H9 (cell line): ENCODE data around the gene DAPK2. TPM values are rescaled to one million over a fixed set of nuclear protein-coding genes. Genes with fewer than 3 reads are reported as not detected.

Experiments
- DNase-seq: peaks from one replicate; pipeline ENCODE4 v3.0.0-alpha.2; 2017
- H2AFZ ChIP-seq: one replicate; pipeline ENCODE4 v1.6.1; 2013; ENCODE audit warnings: mild to moderate bottlenecking, low read length, control low read depth, moderate library complexity
- H2AK5ac ChIP-seq: 2 replicates; pipeline ENCODE4 v1.6.1; 2013; ENCODE audit warnings: low read length, control low read depth, mixed read lengths; ENCODE audit not compliant: insufficient read length
- H2BK120ac ChIP-seq: one replicate; pipeline ENCODE4 v1.6.1; 2013; ENCODE audit warnings: low read depth, mild to moderate bottlenecking, low read length, control low read depth, inconsistent platforms; ENCODE audit not compliant: poor library complexity, severe bottlenecking
- H2BK12ac ChIP-seq: 2 replicates; pipeline ENCODE4 v1.6.1; 2013; ENCODE audit warnings: low read length, control low read depth, mixed read lengths, low read depth; ENCODE audit not compliant: insufficient read length
- H2BK15ac ChIP-seq: 2 replicates; pipeline ENCODE4 v1.6.1; 2013; ENCODE audit warnings: low read depth, low read length, control low read depth
- H2BK20ac ChIP-seq: one replicate; pipeline ENCODE4 v1.6.1; 2013; ENCODE audit warnings: low read depth, mild to moderate bottlenecking, low read length, control low read depth, inconsistent platforms; ENCODE audit not compliant: poor library complexity, severe bottlenecking
- H2BK5ac ChIP-seq: 2 replicates; pipeline ENCODE4 v1.6.1; 2013; ENCODE audit warnings: low read length, control low read depth, mixed read lengths; ENCODE audit not compliant: insufficient read length
- H3K14ac ChIP-seq: 2 replicates; pipeline ENCODE4 v1.6.1; 2013; ENCODE audit warnings: low read length, control low read depth; ENCODE audit not compliant: insufficient read depth
- H3K18ac ChIP-seq: 2 replicates; pipeline ENCODE4 v1.6.1; 2013; ENCODE audit warnings: low read depth, mild to moderate bottlenecking, mixed read lengths, low read length, control low read depth; ENCODE audit not compliant: insufficient read length
- H3K23ac ChIP-seq: 2 replicates; pipeline ENCODE4 v1.6.1; 2013; ENCODE audit warnings: low read length, control low read depth, mixed read lengths, low read depth; ENCODE audit not compliant: insufficient read length
- H3K23me2 ChIP-seq: 2 replicates; pipeline ENCODE4 v1.6.1; 2013; ENCODE audit warnings: low read depth, mild to moderate bottlenecking, mixed read lengths, low read length, control low read depth; ENCODE audit not compliant: insufficient read length, poor library complexity, severe bottlenecking
- H3K27ac ChIP-seq: 2 replicates; pipeline ENCODE4 v1.5.1; 2013; ENCODE audit warnings: low read length, control low read depth, mixed read lengths, low read depth; ENCODE audit not compliant: insufficient read length
- H3K27me3 ChIP-seq: 2 replicates; pipeline ENCODE4 v1.6.1; 2013; ENCODE audit warnings: low read length, control low read depth, inconsistent platforms; ENCODE audit not compliant: insufficient read depth
- H3K4ac ChIP-seq: 2 replicates; pipeline ENCODE4 v1.6.1; 2013; ENCODE audit warnings: low read depth, mild to moderate bottlenecking, control low read depth, inconsistent platforms, low read length, moderate library complexity
- H3K4me1 ChIP-seq: 2 replicates; pipeline ENCODE4 v1.6.1; 2013; ENCODE audit warnings: low read length, control low read depth, inconsistent platforms; ENCODE audit not compliant: insufficient read depth
- H3K4me2 ChIP-seq: 2 replicates; pipeline ENCODE4 v1.6.1; 2013; ENCODE audit warnings: low read length, control low read depth, mixed read lengths; ENCODE audit not compliant: insufficient read length, insufficient read depth
- H3K56ac ChIP-seq: 2 replicates; pipeline ENCODE4 v1.6.1; 2013; ENCODE audit warnings: low read depth, mild to moderate bottlenecking, mixed read lengths, low read length, control low read depth; ENCODE audit not compliant: insufficient read length
- H3K79me1 ChIP-seq: 2 replicates; pipeline ENCODE4 v1.6.1; 2013; ENCODE audit warnings: low read depth, mild to moderate bottlenecking, moderate library complexity, low read length, control low read depth, inconsistent platforms; ENCODE audit not compliant: insufficient read depth, poor library complexity, severe bottlenecking
- H3K79me2 ChIP-seq: 2 replicates; pipeline ENCODE4 v1.6.1; 2013; ENCODE audit warnings: low read length, control low read depth, inconsistent platforms; ENCODE audit not compliant: insufficient read depth
- H3K9ac ChIP-seq: 2 replicates; pipeline ENCODE4 v1.6.1; 2013; ENCODE audit warnings: low read length, control low read depth, mixed read lengths; ENCODE audit not compliant: insufficient read length; ENCODE audit errors: extremely low read depth
- H3K9me3 ChIP-seq: one replicate; pipeline ENCODE4 v1.6.1; 2013; ENCODE audit warnings: low read depth, low read length, inconsistent platforms; ENCODE audit not compliant: control insufficient read depth
- H3T11ph ChIP-seq: one replicate; pipeline ENCODE4 v1.6.1; 2013; ENCODE audit warnings: mild to moderate bottlenecking, low read length, control low read depth, inconsistent platforms
- H4K20me1 ChIP-seq: one replicate; pipeline ENCODE4 v1.6.1; 2013; ENCODE audit not compliant: control insufficient read depth, insufficient read length, insufficient read depth
- H4K5ac ChIP-seq: 2 replicates; pipeline ENCODE4 v1.6.1; 2013; ENCODE audit warnings: low read depth, mild to moderate bottlenecking, mixed read lengths, low read length, control low read depth; ENCODE audit not compliant: insufficient read length
- H4K8ac ChIP-seq: replicated peaks from 2 replicates; pipeline ENCODE4 v1.6.1; 2013; ENCODE audit warnings: low read length, control low read depth, mixed read lengths, low read depth; ENCODE audit not compliant: insufficient read length
- H4K91ac ChIP-seq: 2 replicates; pipeline ENCODE4 v1.6.1; 2013; ENCODE audit warnings: low read depth, mild to moderate bottlenecking, moderate library complexity, mixed read lengths, low read length, control low read depth; ENCODE audit not compliant: insufficient read length
- H3K27ac Mint-ChIP-seq, 3 experiments: 2 replicates in 2 of 3; 3 replicates in 1 of 3; pipeline ENCODE4 v1.8.0; 2020 to 2021; ENCODE audit warnings: mixed read lengths in 3 of 3, mild to moderate bottlenecking in 1 of 3, moderate library complexity in 1 of 3
- H3K27me3 Mint-ChIP-seq: 2 replicates; pipeline ENCODE4 v1.8.0; 2021; ENCODE audit warnings: low read depth, mild to moderate bottlenecking, moderate library complexity, mixed read lengths
- H3K36me3 Mint-ChIP-seq, 3 experiments: 2 replicates in 2 of 3; 3 replicates in 1 of 3; pipeline ENCODE4 v1.8.0; 2020 to 2021; ENCODE audit warnings: low read depth in 3 of 3, mixed read lengths in 3 of 3; ENCODE audit not compliant: insufficient read depth in 1 of 3
- H3K4me1 Mint-ChIP-seq, 2 experiments: 2 replicates each; pipeline ENCODE4 v1.8.0; 2020; ENCODE audit warnings: mixed read lengths in 2 of 2
- H3K4me3 Mint-ChIP-seq, 2 experiments: 2 replicates in 1 of 2; 3 replicates in 1 of 2; pipeline ENCODE4 v1.8.0; 2020 to 2021; ENCODE audit warnings: mild to moderate bottlenecking in 2 of 2, mixed read lengths in 2 of 2, moderate library complexity in 1 of 2
- H3K9me3 Mint-ChIP-seq, 2 experiments: 2 replicates in 1 of 2; 3 replicates in 1 of 2; pipeline ENCODE4 v1.8.0; 2020; ENCODE audit warnings: mild to moderate bottlenecking in 2 of 2, mixed read lengths in 2 of 2, moderate library complexity in 1 of 2
- CTCF ChIP-seq: fragments of 200-600 bp; sonication (generic); conservative IDR thresholded peaks from 3 replicates; pipeline ENCODE4 v1.8.0; 2021; ENCODE audit warnings: antibody characterized with exemption, mild to moderate bottlenecking
- WGBS: extraction: QIAGEN DNeasy Blood & Tissue Kit; methylation state at CpG from one replicate; pipeline ENCODE4 v1.1.7; 2013; ENCODE audit warnings: missing lambda C conversion rate, low lambda C conversion rate, mixed read lengths; ENCODE audit not compliant: insufficient read length; ENCODE audit errors: extremely low coverage; 5-methylcytosine and 5-hydroxymethylcytosine counted together
- total RNA-seq: library from RNA; stranded (reverse); gene quantifications from 2 replicates; pipeline ENCODE4 v1.2.1, GENCODE V29; 2021

DAPK2 gene
- total RNA-seq, 1 experiment from 2014 or later = 3.5 TPM

GRCh38 chr15:64017591-64018163 lies 28.6 kb downstream of the DAPK2 start:
- Mint-ChIP-seq H3K9me3 (no peaks in the 10 kb centered on the region), H3K27me3 (no peaks in the 10 kb centered on the region), H3K4me1 (peaks cover 4 to 6% of the 10 kb centered on the region in 2 experiments), H3K4me3 (no peak overlapping the region), H3K36me3 (no peaks in the 10 kb centered on the region), H3K27ac (no peak overlapping the region; a peak in 1 of 7 replicates)
- H3K4ac ChIP-seq = no peak overlapping the region
- H2BK12ac ChIP-seq = no peak overlapping the region
- no peak for DNase-seq
- H3K18ac ChIP-seq = no peak overlapping the region
- H2BK15ac ChIP-seq = no peak overlapping the region
- H4K8ac ChIP-seq = no peak overlapping the region
- no peaks in the 10 kb centered on the region for H3K9me3 ChIP-seq
- no peak overlapping the region for H3K9ac ChIP-seq
- H3K23ac ChIP-seq = no peak overlapping the region
- H4K91ac ChIP-seq = no peak overlapping the region
- WGBS = no CpG with 5 or more reads among the region's 3 CpGs
- H3K56ac ChIP-seq = no peak overlapping the region
- no peak overlapping the region for H2BK20ac ChIP-seq
- no peaks in the 10 kb centered on the region for H3K27me3 ChIP-seq
- no peak overlapping the region for H2BK120ac ChIP-seq
- no peak overlapping the region for H2BK5ac ChIP-seq
- no peak overlapping the region for H3K4me2 ChIP-seq
- H2AFZ ChIP-seq = no peak overlapping the region
- H3K23me2 ChIP-seq = no peaks in the 10 kb centered on the region
- no peak overlapping the region for H3K14ac ChIP-seq
- no peak overlapping the region for H3K27ac ChIP-seq
- H2AK5ac ChIP-seq = no peak overlapping the region
- no peak for TF ChIP-seq CTCF
- no peaks in the 10 kb centered on the region for H4K20me1 ChIP-seq
- no peaks in the 10 kb centered on the region for H3K79me1 ChIP-seq
- no peaks in the 10 kb centered on the region for H3K4me1 ChIP-seq
- H3T11ph ChIP-seq = no peak overlapping the region
- no peaks in the 10 kb centered on the region for H3K79me2 ChIP-seq
- H4K5ac ChIP-seq = no peak overlapping the region
